ENCODE results near the gene SHISA6.
"Not testable (repeated sequence)": the region's sequence is repeated elsewhere in the genome, so short reads cannot be mapped to it uniquely, and the experiment has no call there.

The SHISA6 gene

GRCh38 chr17:11267999-11268575 is 27.1 kb downstream of the SHISA6 start:
- no peak for DNase-seq (ENCODE audit: low read depth)

GRCh38 chr17:11269210-11269609 is 28.2 kb downstream of the SHISA6 start:
- no peak for DNase-seq (ENCODE audit: low read depth)

- DNase-seq (ENCODE audit: low read depth) = no peak
These were observed 31.2 kb downstream of the SHISA6 start for GRCh38 chr17:11272191-11272590.

- no peak for DNase-seq (ENCODE audit: low read depth)
These were observed 32.6 kb downstream of the SHISA6 start for GRCh38 chr17:11273596-11273995.

GRCh38 chr17:11274106-11274505 is 33.1 kb downstream of the SHISA6 start:
- no peak for DNase-seq (ENCODE audit: low read depth)

- no peak for DNase-seq (ENCODE audit: low read depth)
These were observed 35.5 kb downstream of the SHISA6 start for GRCh38 chr17:11276486-11276885.

GRCh38 chr17:11278186-11278991 is 37.4 kb downstream of the SHISA6 start:
- no peak for DNase-seq (ENCODE audit: low read depth)

GRCh38 chr17:11278992-11279270 is 37.9 kb downstream of the SHISA6 start:
- no peak for DNase-seq (ENCODE audit: low read depth)

- no peak for DNase-seq (ENCODE audit: low read depth)
These were observed 38.8 kb downstream of the SHISA6 start for GRCh38 chr17:11279776-11280344.

GRCh38 chr17:11282586-11282985 is 41.6 kb downstream of the SHISA6 start:
- no peak for DNase-seq (ENCODE audit: low read depth)

GRCh38 chr17:11284811-11285210 is 43.8 kb downstream of the SHISA6 start:
- no peak for DNase-seq (ENCODE audit: low read depth)

- DNase-seq (ENCODE audit: low read depth) = no peak
These were observed 44.9 kb downstream of the SHISA6 start for GRCh38 chr17:11285946-11286345.

GRCh38 chr17:11287791-11288190 is 46.8 kb downstream of the SHISA6 start:
- DNase-seq (ENCODE audit: low read depth) = no peak

GRCh38 chr17:11290814-11291213 is 49.8 kb downstream of the SHISA6 start:
- DNase-seq (ENCODE audit: low read depth) = no peak

GRCh38 chr17:11292491-11292890 is 51.5 kb downstream of the SHISA6 start:
- no peak for DNase-seq (ENCODE audit: low read depth)

- DNase-seq (ENCODE audit: low read depth) = no peak
These were observed 52.5 kb downstream of the SHISA6 start for GRCh38 chr17:11293480-11293879.

GRCh38 chr17:11294826-11295225 is 53.8 kb downstream of the SHISA6 start:
- no peak for DNase-seq (ENCODE audit: low read depth)

GRCh38 chr17:11296994-11297393 is 56.0 kb downstream of the SHISA6 start:
- no peak for DNase-seq (ENCODE audit: low read depth)

GRCh38 chr17:11298401-11298800 is 57.4 kb downstream of the SHISA6 start:
- no peak for DNase-seq (ENCODE audit: low read depth)

- DNase-seq (ENCODE audit: low read depth) = no peak
These were observed 59.2 kb downstream of the SHISA6 start for GRCh38 chr17:11300201-11300600.

- no peak for DNase-seq (ENCODE audit: low read depth)
These were observed 59.7 kb downstream of the SHISA6 start for GRCh38 chr17:11300738-11301137.

- not testable (repeated sequence) for DNase-seq (ENCODE audit: low read depth)
These were observed 60.9 kb downstream of the SHISA6 start for GRCh38 chr17:11301874-11302273.

GRCh38 chr17:11302401-11303186 is 61.6 kb downstream of the SHISA6 start:
- DNase-seq (ENCODE audit: low read depth) = no peak

Data from stimulated activated CD8-positive, alpha-beta memory T cell treated with anti-CD3 and anti-CD28 coated beads, Interleukin-12 subunit alpha, Interleukin-12 subunit beta, amount 100 ng/mL, for 4 hours (primary cell).